GM12875 (cell line): ENCODE measurements around the gene CHMP6.

Source experiments
- H3K4me3 ChIP-seq: one replicate; pipeline ENCODE4 v1.5.1; 2011; ENCODE audit warnings: low read depth, low read length, control low read depth
- CTCF ChIP-seq: IDR thresholded peaks from 2 replicates; pipeline ENCODE4 v1.5.1; 2011; ENCODE audit warnings: low read depth, mild to moderate bottlenecking, control low read depth, inconsistent platforms, low read length, moderate library complexity, borderline replicate concordance; ENCODE audit not compliant: insufficient read depth

The CHMP6 gene

GRCh38 chr17:80977172-80977571, 14.5 kb upstream of the CHMP6 start:
- no peak for TF ChIP-seq CTCF
- no peak overlapping the region for H3K4me3 ChIP-seq

- TF ChIP-seq CTCF: no peak
- no peak overlapping the region for H3K4me3 ChIP-seq
Measured at GRCh38 chr17:80978499-80979497, 12.8 kb upstream of the CHMP6 start.

- H3K4me3 ChIP-seq: no peak overlapping the region
- no peak for TF ChIP-seq CTCF
Measured at GRCh38 chr17:80979547-80980378, 11.9 kb upstream of the CHMP6 start.

GRCh38 chr17:80980397-80981061, 11.1 kb upstream of the CHMP6 start:
- no peak for TF ChIP-seq CTCF
- no peak overlapping the region for H3K4me3 ChIP-seq

GRCh38 chr17:80981062-80981902, 10.4 kb upstream of the CHMP6 start:
- TF ChIP-seq CTCF: peak; percentile 85
- H3K4me3 ChIP-seq: no peak overlapping the region

GRCh38 chr17:80981929-80982425, 9.7 kb upstream of the CHMP6 start:
- no peak overlapping the region for H3K4me3 ChIP-seq
- TF ChIP-seq CTCF: no peak
